Measurements from ENCODE around the gene DUSP10.

DUSP10 gene

DNA sequence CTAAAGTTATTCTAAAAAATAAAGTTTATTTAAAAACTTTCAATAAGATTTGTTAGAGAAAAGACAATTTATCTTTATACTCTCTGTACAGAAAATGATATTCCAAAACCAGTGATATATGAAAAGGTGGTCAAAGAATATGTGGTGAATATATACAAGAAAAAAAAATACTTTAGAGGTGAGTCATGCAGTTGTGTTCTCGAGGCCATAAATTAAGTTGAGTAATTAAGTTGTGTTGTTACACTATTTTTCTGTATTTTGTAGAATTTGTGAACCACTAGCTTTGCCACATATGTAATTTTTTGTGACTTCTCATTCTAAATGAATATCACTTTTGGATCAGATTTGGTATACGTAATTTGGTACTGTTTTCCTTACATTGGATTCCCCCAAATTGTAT is 23.6 kb upstream of the DUSP10 start:
- Histone ChIP-seq H3K27me3 (ENCODE audit: insufficient read depth, low read length) (no peaks in the 10 kb centered on the region), H3K36me3 (ENCODE audit: insufficient read depth, low read length) (no peaks in the 10 kb centered on the region), H3K4me1 (ENCODE audit: control insufficient read depth, insufficient read depth, low read length, unreplicated experiment) (peaks cover 13% of the 10 kb centered on the region), H3K27ac (ENCODE audit: low read depth, low read length) (no peak overlapping the region), H2AFZ (ENCODE audit: low read length, unreplicated experiment) (no peak overlapping the region), H3K4me3 (ENCODE audit: low read depth, low read length) (no peak overlapping the region), H3K79me2 (ENCODE audit: control insufficient read depth, insufficient read depth, low read length, unreplicated experiment) (no peaks in the 10 kb centered on the region)

- Histone ChIP-seq H3K36me3 (ENCODE audit: insufficient read depth, low read length) (no peaks in the 10 kb centered on the region), H3K27ac (ENCODE audit: low read depth, low read length) (no peak overlapping the region), H3K4me3 (ENCODE audit: low read depth, low read length) (no peak overlapping the region), H3K27me3 (ENCODE audit: insufficient read depth, low read length) (no peaks in the 10 kb centered on the region), H3K79me2 (ENCODE audit: control insufficient read depth, insufficient read depth, low read length, unreplicated experiment) (no peaks in the 10 kb centered on the region), H3K4me1 (ENCODE audit: control insufficient read depth, insufficient read depth, low read length, unreplicated experiment) (peaks cover 22% of the 10 kb centered on the region), H2AFZ (ENCODE audit: low read length, unreplicated experiment) (no peak overlapping the region)
Measured at GRCh38 chr1:221762121-221762520, 20.2 kb upstream of the DUSP10 start.

GRCh38 chr1:221761354-221762002 is 19.6 kb upstream of the DUSP10 start:
- H3K27me3 ChIP-seq (ENCODE audit: insufficient read depth, low read length) = no peaks in the 10 kb centered on the region
- H3K4me1 ChIP-seq (ENCODE audit: control insufficient read depth, insufficient read depth, low read length, unreplicated experiment) = peaks cover 22% of the 10 kb centered on the region
- no peak overlapping the region for H2AFZ ChIP-seq (ENCODE audit: low read length, unreplicated experiment)
- no peak overlapping the region for H3K4me3 ChIP-seq (ENCODE audit: low read depth, low read length)
- no peak overlapping the region for H3K27ac ChIP-seq (ENCODE audit: low read depth, low read length)
- no peaks in the 10 kb centered on the region for H3K36me3 ChIP-seq (ENCODE audit: insufficient read depth, low read length)
- H3K79me2 ChIP-seq (ENCODE audit: control insufficient read depth, insufficient read depth, low read length, unreplicated experiment) = no peaks in the 10 kb centered on the region

DNA sequence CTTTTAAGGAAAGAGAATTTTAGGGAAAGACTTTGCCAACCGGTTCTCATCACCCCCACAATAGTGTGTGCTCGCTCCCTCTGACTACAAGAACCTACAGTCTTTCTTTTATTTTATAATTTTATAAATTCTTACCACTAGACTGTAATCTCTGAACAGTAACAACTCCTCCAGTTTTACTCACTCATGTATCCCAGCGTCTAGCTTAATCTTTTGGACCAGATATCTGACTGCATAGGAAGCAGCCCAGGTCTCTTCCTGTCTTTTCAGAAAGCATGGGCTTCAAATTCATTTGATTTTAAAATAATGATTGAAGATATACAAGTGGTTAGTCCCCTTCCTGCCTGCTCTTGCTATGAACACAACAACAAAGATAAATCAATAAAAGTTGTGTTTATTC is 19.0 kb upstream of the DUSP10 start:
- Histone ChIP-seq H3K36me3 (ENCODE audit: insufficient read depth, low read length) (no peaks in the 10 kb centered on the region), H3K79me2 (ENCODE audit: control insufficient read depth, insufficient read depth, low read length, unreplicated experiment) (no peaks in the 10 kb centered on the region), H3K4me1 (ENCODE audit: control insufficient read depth, insufficient read depth, low read length, unreplicated experiment) (peaks cover 20% of the 10 kb centered on the region), H3K27me3 (ENCODE audit: insufficient read depth, low read length) (no peaks in the 10 kb centered on the region), H2AFZ (ENCODE audit: low read length, unreplicated experiment) (no peak overlapping the region), H3K4me3 (ENCODE audit: low read depth, low read length) (no peak overlapping the region), H3K27ac (ENCODE audit: low read depth, low read length) (no peak overlapping the region)

DNA sequence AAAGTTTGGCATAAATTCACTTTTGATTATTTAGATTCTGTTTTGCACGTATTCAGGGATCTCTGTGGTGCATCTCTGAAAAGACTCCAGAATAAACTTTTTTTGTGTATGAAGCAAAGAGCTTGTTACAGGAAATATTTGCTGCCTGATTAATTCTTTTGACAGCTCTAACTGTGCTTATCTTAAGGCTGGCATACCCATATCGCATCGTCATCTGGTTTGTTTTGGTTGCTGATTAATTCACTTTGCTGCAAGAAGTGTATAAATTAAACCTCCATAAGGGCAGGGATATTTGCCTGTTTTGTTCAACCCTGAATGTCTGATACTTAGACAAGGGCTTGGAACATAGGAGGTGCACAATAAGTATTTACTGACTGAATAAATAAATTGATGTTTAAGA is 17.5 kb upstream of the DUSP10 start:
- H3K36me3 ChIP-seq (ENCODE audit: insufficient read depth, low read length) = no peaks in the 10 kb centered on the region
- no peak overlapping the region for H3K4me3 ChIP-seq (ENCODE audit: low read depth, low read length)
- no peak overlapping the region for H3K27ac ChIP-seq (ENCODE audit: low read depth, low read length)
- no peak overlapping the region for H2AFZ ChIP-seq (ENCODE audit: low read length, unreplicated experiment)
- peaks cover 9% of the 10 kb centered on the region for H3K4me1 ChIP-seq (ENCODE audit: control insufficient read depth, insufficient read depth, low read length, unreplicated experiment)
- H3K27me3 ChIP-seq (ENCODE audit: insufficient read depth, low read length) = no peaks in the 10 kb centered on the region
- no peaks in the 10 kb centered on the region for H3K79me2 ChIP-seq (ENCODE audit: control insufficient read depth, insufficient read depth, low read length, unreplicated experiment)

GRCh38 chr1:221758455-221758854 is 16.6 kb upstream of the DUSP10 start:
- no peak overlapping the region for H3K4me3 ChIP-seq (ENCODE audit: low read depth, low read length)
- peaks cover 9% of the 10 kb centered on the region for H3K4me1 ChIP-seq (ENCODE audit: control insufficient read depth, insufficient read depth, low read length, unreplicated experiment)
- H3K79me2 ChIP-seq (ENCODE audit: control insufficient read depth, insufficient read depth, low read length, unreplicated experiment) = no peaks in the 10 kb centered on the region
- no peak overlapping the region for H3K27ac ChIP-seq (ENCODE audit: low read depth, low read length)
- peak overlapping the region; percentile 39 for H2AFZ ChIP-seq (ENCODE audit: low read length, unreplicated experiment)
- no peaks in the 10 kb centered on the region for H3K36me3 ChIP-seq (ENCODE audit: insufficient read depth, low read length)
- no peaks in the 10 kb centered on the region for H3K27me3 ChIP-seq (ENCODE audit: insufficient read depth, low read length)

DNA sequence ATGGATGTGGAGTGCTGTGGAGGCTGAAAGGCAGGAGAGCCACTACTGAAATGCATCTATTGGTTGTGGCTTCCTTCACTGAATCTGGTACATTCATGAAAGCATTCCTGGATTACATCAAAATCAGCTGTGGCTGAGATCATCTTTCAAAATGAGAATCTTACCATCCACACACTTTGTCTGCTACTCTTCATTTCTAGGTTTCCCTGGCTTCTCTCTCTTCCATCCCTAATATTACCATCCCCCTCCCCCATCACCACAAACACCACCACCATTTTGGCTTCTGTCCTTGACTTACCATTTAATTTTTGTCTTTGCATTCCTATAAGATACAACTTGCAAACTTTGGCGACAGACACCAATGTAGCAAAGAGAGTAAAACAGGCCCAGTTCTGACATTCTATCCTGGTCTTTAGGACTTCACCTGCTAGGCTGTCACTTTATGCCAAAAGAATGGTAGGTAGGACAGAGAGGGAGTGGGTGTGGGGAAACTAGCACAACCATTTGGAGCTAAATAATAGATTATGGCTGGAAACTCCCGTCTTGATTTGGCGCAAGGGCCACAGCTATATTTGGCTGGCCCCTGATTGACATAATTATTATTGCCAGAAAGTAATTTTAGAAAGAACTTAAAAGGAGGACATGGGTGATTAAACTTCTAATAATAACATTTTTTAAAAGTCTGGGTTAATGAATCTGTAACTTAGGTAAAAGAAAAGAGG is 15.1 kb upstream of the DUSP10 start:
- Histone ChIP-seq H2AFZ (ENCODE audit: low read length, unreplicated experiment) (no peak overlapping the region), H3K27me3 (ENCODE audit: insufficient read depth, low read length) (no peaks in the 10 kb centered on the region), H3K27ac (ENCODE audit: low read depth, low read length) (no peak overlapping the region), H3K79me2 (ENCODE audit: control insufficient read depth, insufficient read depth, low read length, unreplicated experiment) (no peaks in the 10 kb centered on the region), H3K4me3 (ENCODE audit: low read depth, low read length) (no peak overlapping the region), H3K4me1 (ENCODE audit: control insufficient read depth, insufficient read depth, low read length, unreplicated experiment) (peaks cover 9% of the 10 kb centered on the region), H3K36me3 (ENCODE audit: insufficient read depth, low read length) (no peaks in the 10 kb centered on the region)

DNA sequence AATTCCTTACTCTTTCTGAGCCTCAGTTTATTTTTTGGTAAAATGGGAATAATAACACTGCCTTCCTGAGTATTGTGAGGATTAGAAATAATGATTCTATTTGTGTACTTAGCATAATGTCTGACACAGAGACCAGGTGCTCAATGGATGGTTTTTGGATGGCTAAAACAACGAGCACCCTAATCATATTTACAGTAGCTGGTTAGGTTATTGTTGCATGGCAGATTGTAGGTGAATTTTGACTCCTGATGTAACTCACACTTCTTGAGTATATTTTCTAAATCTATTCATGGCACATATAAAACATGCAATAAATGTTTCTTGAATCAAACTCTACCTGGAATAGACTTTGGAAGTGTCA is 11.9 kb upstream of the DUSP10 start:
- H3K4me3 ChIP-seq (ENCODE audit: low read depth, low read length) = no peak overlapping the region
- no peak overlapping the region for H3K27ac ChIP-seq (ENCODE audit: low read depth, low read length)
- H3K79me2 ChIP-seq (ENCODE audit: control insufficient read depth, insufficient read depth, low read length, unreplicated experiment) = no peaks in the 10 kb centered on the region
- H3K4me1 ChIP-seq (ENCODE audit: control insufficient read depth, insufficient read depth, low read length, unreplicated experiment) = no peaks in the 10 kb centered on the region
- no peak overlapping the region for H2AFZ ChIP-seq (ENCODE audit: low read length, unreplicated experiment)
- no peaks in the 10 kb centered on the region for H3K36me3 ChIP-seq (ENCODE audit: insufficient read depth, low read length)
- no peaks in the 10 kb centered on the region for H3K27me3 ChIP-seq (ENCODE audit: insufficient read depth, low read length)

- no peak overlapping the region for H3K4me3 ChIP-seq (ENCODE audit: low read depth, low read length)
- H3K27me3 ChIP-seq (ENCODE audit: insufficient read depth, low read length) = no peaks in the 10 kb centered on the region
- H2AFZ ChIP-seq (ENCODE audit: low read length, unreplicated experiment) = no peak overlapping the region
Measured at GRCh38 chr1:221751226-221751887, 9.5 kb upstream of the DUSP10 start.

GRCh38 chr1:221748981-221749380 is 7.1 kb upstream of the DUSP10 start:
- H2AFZ ChIP-seq (ENCODE audit: low read length, unreplicated experiment) = no peak overlapping the region
- no peak overlapping the region for H3K4me3 ChIP-seq (ENCODE audit: low read depth, low read length)
- no peaks in the 10 kb centered on the region for H3K36me3 ChIP-seq (ENCODE audit: insufficient read depth, low read length)
- no peak overlapping the region for H3K27ac ChIP-seq (ENCODE audit: low read depth, low read length)
- no peaks in the 10 kb centered on the region for H3K79me2 ChIP-seq (ENCODE audit: control insufficient read depth, insufficient read depth, low read length, unreplicated experiment)
- no peaks in the 10 kb centered on the region for H3K27me3 ChIP-seq (ENCODE audit: insufficient read depth, low read length)
- peaks cover 3% of the 10 kb centered on the region for H3K4me1 ChIP-seq (ENCODE audit: control insufficient read depth, insufficient read depth, low read length, unreplicated experiment)

More at GRCh38 chr1:221751226-221751887, 9.5 kb upstream of the DUSP10 start:
- H3K4me1 ChIP-seq (ENCODE audit: control insufficient read depth, insufficient read depth, low read length, unreplicated experiment) = no peaks in the 10 kb centered on the region
- H3K79me2 ChIP-seq (ENCODE audit: control insufficient read depth, insufficient read depth, low read length, unreplicated experiment) = no peaks in the 10 kb centered on the region
- H3K27ac ChIP-seq (ENCODE audit: low read depth, low read length) = no peak overlapping the region
- no peaks in the 10 kb centered on the region for H3K36me3 ChIP-seq (ENCODE audit: insufficient read depth, low read length)

- no peaks in the 10 kb centered on the region for H3K36me3 ChIP-seq (ENCODE audit: insufficient read depth, low read length)
- H3K4me3 ChIP-seq (ENCODE audit: low read depth, low read length) = no peak overlapping the region
- H3K27ac ChIP-seq (ENCODE audit: low read depth, low read length) = no peak overlapping the region
- no peaks in the 10 kb centered on the region for H3K79me2 ChIP-seq (ENCODE audit: control insufficient read depth, insufficient read depth, low read length, unreplicated experiment)
- H2AFZ ChIP-seq (ENCODE audit: low read length, unreplicated experiment) = no peak overlapping the region
- H3K27me3 ChIP-seq (ENCODE audit: insufficient read depth, low read length) = no peaks in the 10 kb centered on the region
- peaks cover 9% of the 10 kb centered on the region for H3K4me1 ChIP-seq (ENCODE audit: control insufficient read depth, insufficient read depth, low read length, unreplicated experiment)
Measured at GRCh38 chr1:221747839-221748238, 6.0 kb upstream of the DUSP10 start.

Data from ACC112 (cell line).